ENCODE data around the gene PRICKLE2. TPM values are rescaled to one million over a fixed set of nuclear protein-coding genes. Genes with fewer than 3 reads are reported as not detected.

The PRICKLE2 gene
- total and polyA plus RNA-seq, 10 of the 15 experiments (the other 5 are each of a cell fraction or from before 2014, with no cell fraction given): 0.11 to 2.6 (median 0.69) TPM

DNA sequence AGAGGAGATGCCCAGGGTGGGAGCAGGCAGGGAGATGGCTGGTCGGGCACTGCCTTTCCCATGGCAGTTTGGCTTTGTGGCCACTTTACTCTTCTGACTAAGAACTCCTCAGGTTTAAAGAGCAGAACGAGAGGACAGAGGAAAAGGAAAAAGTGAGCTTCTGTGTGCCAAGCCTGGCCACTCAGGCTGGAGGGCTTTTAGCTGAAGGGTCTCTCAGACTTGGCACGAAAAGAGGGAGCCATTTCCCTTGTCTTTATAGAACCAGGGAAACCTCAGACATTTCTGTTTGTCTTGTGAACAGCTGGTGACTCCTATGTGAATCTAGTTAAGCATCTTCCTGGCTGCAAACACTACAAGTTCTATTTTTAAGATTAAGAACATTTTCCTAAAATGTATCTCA lies 178.7 kb downstream of the PRICKLE2 start:
- no peak for FAIRE-seq
- Histone ChIP-seq H3K27me3 (replicated peaks in 1 of 2; ENCODE audit: control insufficient read depth in 2 of 2, insufficient read depth in 2 of 2, low read length in 1 of 2) (0 out of 4 replicates have a peak, but pooled peaks cover 0 to 3% of the 10 kb centered on the region in 2 experiments), H3K4me2 (ENCODE audit: control insufficient read depth, insufficient read depth) (no peak overlapping the region), H4K20me1 (ENCODE audit: control insufficient read depth, insufficient read depth) (no peaks in the 10 kb centered on the region), H2AFZ (ENCODE audit: control insufficient read depth, low read depth, low read length) (no peak overlapping the region), H3K9me3 (replicated peaks; ENCODE audit: control insufficient read depth, insufficient read depth, low read length) (no peaks in the 10 kb centered on the region), H3K9ac (ENCODE audit: control insufficient read depth, insufficient read depth, low read length) (no peak overlapping the region), H3K36me3 (ENCODE audit: control insufficient read depth in 2 of 2, insufficient read depth in 2 of 2, low read length in 1 of 2) (no peaks in the 10 kb centered on the region), H3K27ac (ENCODE audit: control insufficient read depth, insufficient read depth) (no peak overlapping the region), H3K79me2 (ENCODE audit: control insufficient read depth, insufficient read depth, low read length) (no peaks in the 10 kb centered on the region), H3K4me3 (no peak overlapping the region), H3K4me1 (ENCODE audit: control insufficient read depth, insufficient read depth, low read length) (no peaks in the 10 kb centered on the region)
- RAD21 ChIA-PET (ENCODE audit: unreplicated experiment): no interaction called here
- intact Hi-C loops (cut with micrococcal nuclease; ENCODE audit: unreplicated experiment) (no loop called here), in situ Hi-C loops (cut with MboI) (no loop called here)
- POLR2A ChIA-PET: no interaction called here
- SMC1A ChIA-PET (ENCODE audit: uncharacterized antibody, unreplicated experiment): no interaction called here
- ATAC-seq: no peak
- no peak for DNase-seq (ENCODE audit: low read depth, low spot score)
- TF ChIP-seq ETV6 (conservative IDR thresholded peaks at IDR 0.05 in 1 of 2, IDR thresholded peaks at IDR 0.05 in 1 of 2; ENCODE audit: borderline replicate concordance in 1 of 2, low read depth in 1 of 2) (peak in 1 of 2 experiments; percentile 31; a peak in 1 of 4 replicates), KDM1A (IDR thresholded peaks at IDR 0.05; ENCODE audit: borderline replicate concordance) (no peak)
- no TSS peak for BruUV-seq (replicated peaks)
- CTCF ChIA-PET: no interaction called here
- 7% methylated on average over 3 of the region's 3 CpGs for WGBS (ENCODE audit: insufficient coverage, insufficient replicate concordance, low lambda C conversion rate, missing lambda C conversion rate)

GRCh38 chr3:64042952-64043351 lies 182.3 kb downstream of the PRICKLE2 start:
- no peak overlapping the region for H3K4me3 ChIP-seq
- H2AFZ ChIP-seq (ENCODE audit: control insufficient read depth, low read depth, low read length): no peak overlapping the region
- no peaks in the 10 kb centered on the region for H4K20me1 ChIP-seq (ENCODE audit: control insufficient read depth, insufficient read depth)
- BruUV-seq (replicated peaks): no TSS peak
- H3K27me3 ChIP-seq (replicated peaks in 1 of 2; ENCODE audit: control insufficient read depth in 2 of 2, insufficient read depth in 2 of 2, low read length in 1 of 2): 0 out of 4 replicates have a peak, but pooled peaks cover 0 to 3% of the 10 kb centered on the region in 2 experiments
- intact Hi-C loops (cut with micrococcal nuclease; ENCODE audit: unreplicated experiment): no loop called here
- no peak overlapping the region for H3K9ac ChIP-seq (ENCODE audit: control insufficient read depth, insufficient read depth, low read length)
- FAIRE-seq (peak; percentile 23), DNase-seq (ENCODE audit: low read depth, low spot score) (no peak), ATAC-seq (no peak)
- H3K9me3 ChIP-seq (replicated peaks; ENCODE audit: control insufficient read depth, insufficient read depth, low read length): no peaks in the 10 kb centered on the region
- no peaks in the 10 kb centered on the region for H3K79me2 ChIP-seq (ENCODE audit: control insufficient read depth, insufficient read depth, low read length)
- ChIA-PET CTCF (no interaction called here), SMC1A (ENCODE audit: uncharacterized antibody, unreplicated experiment) (interaction anchor here (1.2 to 4.5 kb wide), 2 partner anchors 12 to 31 kb away, joined by 4 to 16 read pairs; no protein-coding TSS in a partner anchor), POLR2A (interaction anchor here (1.5 kb wide), 1 partner anchor 10 kb away, joined by 3 read pairs; no protein-coding TSS in a partner anchor), RAD21 (ENCODE audit: unreplicated experiment) (no interaction called here)
- no peak overlapping the region for H3K27ac ChIP-seq (ENCODE audit: control insufficient read depth, insufficient read depth)
- in situ Hi-C loops (cut with MboI): no loop called here
- no peak overlapping the region for H3K4me2 ChIP-seq (ENCODE audit: control insufficient read depth, insufficient read depth)
- no peaks in the 10 kb centered on the region for H3K36me3 ChIP-seq (ENCODE audit: control insufficient read depth in 2 of 2, insufficient read depth in 2 of 2, low read length in 1 of 2)
- H3K4me1 ChIP-seq (ENCODE audit: control insufficient read depth, insufficient read depth, low read length): no peaks in the 10 kb centered on the region
- 0% methylated on average over 1 of the region's 1 CpG for WGBS (ENCODE audit: insufficient coverage, insufficient replicate concordance, low lambda C conversion rate, missing lambda C conversion rate)
- TF ChIP-seq YY1 (IDR thresholded peaks at IDR 0.05; ENCODE audit: low read depth, low read length) (no peak), SPI1 (IDR thresholded peaks at IDR 0.05; ENCODE audit: borderline replicate concordance, insufficient read depth, low read depth, low read length) (no peak), MYC (IDR thresholded peaks at IDR 0.05; ENCODE audit: insufficient read depth, insufficient read length, insufficient replicate concordance, low read length, severe bottlenecking) (no peak), RELA (IDR thresholded peaks at IDR 0.05; ENCODE audit: borderline replicate concordance, partially characterized antibody) (no peak), ZNF384 (IDR thresholded peaks at IDR 0.05; ENCODE audit: borderline replicate concordance, low read depth, low read length) (no peak), RCOR1 (conservative IDR thresholded peaks at IDR 0.05; ENCODE audit: low read depth, low read length) (no peak), REST (IDR thresholded peaks at IDR 0.05; ENCODE audit: low read depth, low read length) (no peak), ZNF207 (IDR thresholded peaks at IDR 0.05; ENCODE audit: borderline replicate concordance) (no peak), ESRRA (IDR thresholded peaks at IDR 0.05; ENCODE audit: low read length) (no peak), SUPT20H (IDR thresholded peaks at IDR 0.05; ENCODE audit: borderline replicate concordance, control insufficient read depth, low read depth, low read length) (no peak), EP300 (IDR thresholded peaks at IDR 0.05; ENCODE audit: borderline replicate concordance in 1 of 2, control insufficient read depth in 1 of 2, low read depth in 2 of 2, low read length in 2 of 2) (no peak), KLF5 (IDR thresholded peaks at IDR 0.05; ENCODE audit: partially characterized antibody) (no peak)

Measured in GM12878 (cell line).